GM12891 (cell line): ENCODE results near the gene RTL10.

Experiments
- PAX5 ChIP-seq: IDR thresholded peaks from 2 replicates; pipeline ENCODE4 v1.6.1; 2011; ENCODE audit warnings: low read length, moderate library complexity, mild to moderate bottlenecking; ENCODE audit not compliant: insufficient read depth, severe bottlenecking
- POLR2A ChIP-seq: IDR thresholded peaks from 2 replicates; pipeline ENCODE4 v1.6.1; 2011; ENCODE audit warnings: low read depth, low read length, control low read depth
- POLR2AphosphoS5 ChIP-seq: IDR thresholded peaks from 2 replicates; pipeline ENCODE4 v1.6.1; 2011; ENCODE audit warnings: low read depth, low read length, control low read depth
- POU2F2 ChIP-seq: IDR thresholded peaks from 2 replicates; pipeline ENCODE4 v1.6.1; 2011; ENCODE audit warnings: low read depth, mild to moderate bottlenecking, control low read depth, low read length, moderate library complexity
- SPI1 ChIP-seq: IDR thresholded peaks from 2 replicates; pipeline ENCODE4 v1.6.1; 2011; ENCODE audit warnings: low read depth, low read length, control low read depth
- TAF1 ChIP-seq: IDR thresholded peaks from 2 replicates; pipeline ENCODE4 v1.6.1; 2011; ENCODE audit warnings: low read depth, low read length, control low read depth

GRCh38 chr22:19875531-19876313, 21.0 kb upstream of the RTL10 start:
- TF ChIP-seq POLR2A (no peak), TAF1 (no peak), POU2F2 (no peak), POLR2AphosphoS5 (no peak), SPI1 (no peak), PAX5 (no peak)
